GM21786 (cell line): ENCODE data around the gene AGPAT3.

ENCODE experiments used
- ATAC-seq: cut with Tn5 transposase; IDR thresholded peaks from one replicate; pipeline ENCODE4 v1.9.1; 2021; ENCODE audit not compliant: unreplicated experiment

AGPAT3 gene

DNA sequence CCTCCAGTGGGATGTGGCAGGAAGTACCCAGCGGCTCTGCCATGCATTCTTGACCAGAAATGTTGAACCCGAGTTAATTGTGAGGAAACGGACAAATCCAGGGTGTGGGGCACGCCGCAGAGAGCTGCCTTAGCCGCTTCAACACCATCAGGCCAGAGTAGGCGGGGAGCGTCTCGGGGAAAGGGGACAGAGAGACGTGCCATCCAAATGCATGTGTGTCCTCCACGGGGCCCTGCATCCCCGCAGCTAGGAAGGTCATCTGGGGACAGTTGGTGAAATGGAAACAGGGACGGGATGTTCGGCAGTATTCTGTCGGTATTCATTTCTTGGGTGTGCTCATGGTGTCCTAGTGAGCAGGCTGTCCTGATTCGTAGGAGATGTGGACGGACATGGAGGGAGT is 88.0 kb downstream of the AGPAT3 start:
- no peak for ATAC-seq

DNA sequence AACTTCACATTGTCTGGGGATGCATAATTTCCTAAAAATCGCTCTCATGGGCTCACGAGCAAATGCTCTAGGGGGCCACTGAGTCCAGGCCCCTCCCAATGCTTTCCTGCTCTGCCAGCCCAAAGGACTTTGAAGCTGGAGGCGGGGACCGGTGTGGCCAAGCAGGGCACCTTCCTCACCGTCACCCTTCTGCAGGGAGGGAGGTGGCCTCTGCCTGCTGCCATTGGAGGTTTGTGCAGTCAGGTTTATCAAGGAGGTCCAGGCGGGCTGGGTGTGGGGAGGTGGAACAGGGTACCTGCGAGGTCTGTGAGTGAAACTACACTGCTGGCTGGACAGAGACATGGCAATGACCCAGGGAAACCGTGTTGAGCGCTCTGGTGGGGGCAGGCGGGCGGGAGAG is 89.0 kb downstream of the AGPAT3 start:
- ATAC-seq = no peak

GRCh38 chr21:43954896-43955295 is 89.9 kb downstream of the AGPAT3 start:
- no peak for ATAC-seq

DNA sequence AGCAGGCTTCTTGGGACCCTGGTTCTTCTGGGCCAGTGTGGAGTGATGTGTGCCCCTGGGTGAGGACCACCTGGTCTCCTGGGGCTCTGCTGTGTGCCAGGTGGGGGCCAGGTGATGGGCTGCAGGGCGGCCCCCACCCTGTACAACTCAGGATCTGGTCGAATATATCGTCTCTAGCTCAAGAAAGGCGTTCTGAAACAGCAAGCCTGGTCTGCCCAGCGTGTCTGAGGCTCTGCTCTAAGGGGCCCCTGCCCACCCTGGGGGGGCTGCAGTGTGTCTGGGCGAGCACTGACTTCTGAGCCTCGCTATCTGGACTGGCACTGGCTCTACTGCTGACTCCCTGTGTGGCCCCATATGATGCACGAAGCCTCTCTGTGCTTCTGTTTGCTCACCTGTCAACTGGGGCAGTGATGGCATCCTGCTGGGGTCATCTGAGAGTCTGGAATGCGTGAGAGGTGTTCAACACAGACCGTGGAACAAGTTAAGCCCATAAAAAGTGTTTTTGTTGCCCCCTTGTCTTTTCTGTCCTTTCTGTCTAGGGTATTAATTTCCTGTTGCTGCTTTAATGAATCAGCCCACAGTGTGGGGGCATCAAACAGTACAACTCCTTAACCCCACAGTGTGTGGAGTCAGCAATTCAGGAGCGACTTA is 91.1 kb downstream of the AGPAT3 start:
- no peak for ATAC-seq

GRCh38 chr21:43956670-43957035 is 91.6 kb downstream of the AGPAT3 start:
- no peak for ATAC-seq

DNA sequence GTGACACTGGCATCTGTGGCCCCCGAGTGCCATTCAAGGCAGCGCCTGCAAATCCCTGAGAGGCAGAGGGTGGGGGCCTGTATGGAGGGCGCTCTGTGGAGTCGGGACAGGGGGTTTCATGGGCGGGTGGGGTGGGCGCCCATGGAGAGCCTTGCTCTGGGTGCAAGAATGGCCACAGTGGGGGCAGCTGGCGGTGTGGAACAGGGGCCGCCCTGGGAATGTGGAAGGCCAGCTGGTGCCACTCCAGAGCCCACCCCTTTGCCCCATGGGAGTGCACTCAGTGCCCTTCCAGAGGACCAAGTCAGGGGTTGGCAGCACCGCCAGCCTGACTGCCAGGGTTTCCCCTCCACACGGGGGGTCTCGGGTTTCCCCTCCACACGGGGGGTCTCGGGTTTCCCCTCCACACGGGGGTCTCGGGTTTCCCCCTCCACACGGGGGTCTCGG is 92.1 kb downstream of the AGPAT3 start:
- no peak for ATAC-seq

- peak; percentile 58 for ATAC-seq
Observed at GRCh38 chr21:43957611-43958362, 92.8 kb downstream of the AGPAT3 start.

DNA sequence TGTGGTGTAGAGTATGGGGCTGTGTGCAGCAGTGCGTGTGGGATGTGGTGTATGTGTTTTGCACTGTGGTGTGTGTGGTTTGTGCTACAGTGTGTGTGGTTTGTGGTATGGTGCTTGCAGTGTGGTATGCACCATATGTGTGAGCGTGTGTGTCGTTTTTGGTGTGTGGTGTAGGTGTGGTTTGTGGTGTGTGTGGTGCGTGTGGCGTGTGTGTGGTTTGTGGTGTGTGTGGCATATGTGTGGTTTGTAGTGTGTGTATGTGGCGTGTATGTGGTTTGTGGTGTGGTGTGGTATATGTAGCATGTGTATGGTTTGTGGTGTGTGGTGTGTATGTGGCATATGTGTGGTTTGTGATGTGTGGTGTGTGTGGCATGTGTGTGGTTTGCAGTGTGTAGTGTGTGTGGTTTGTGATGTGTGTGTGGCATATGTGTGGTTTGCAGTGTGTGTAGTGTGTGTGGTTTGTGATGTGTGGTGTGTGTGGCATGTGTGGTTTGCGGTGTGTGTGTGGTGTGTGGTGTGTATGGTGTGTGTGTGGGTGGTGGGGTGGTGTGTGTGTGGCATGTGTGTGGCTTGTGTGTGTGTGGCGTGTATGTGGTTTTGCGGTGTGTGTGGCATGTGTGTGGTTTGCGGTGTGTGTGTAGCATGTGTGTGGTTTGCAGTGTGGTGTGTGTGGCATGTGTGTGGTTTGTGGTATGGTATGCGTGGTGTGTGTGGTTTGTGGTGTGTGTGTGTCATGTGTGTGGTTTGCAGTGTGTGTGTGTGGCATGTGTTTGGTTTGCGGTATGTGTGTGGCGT is 93.5 kb downstream of the AGPAT3 start:
- no peak for ATAC-seq

GRCh38 chr21:43959231-43960116 is 94.5 kb downstream of the AGPAT3 start:
- no peak for ATAC-seq

DNA sequence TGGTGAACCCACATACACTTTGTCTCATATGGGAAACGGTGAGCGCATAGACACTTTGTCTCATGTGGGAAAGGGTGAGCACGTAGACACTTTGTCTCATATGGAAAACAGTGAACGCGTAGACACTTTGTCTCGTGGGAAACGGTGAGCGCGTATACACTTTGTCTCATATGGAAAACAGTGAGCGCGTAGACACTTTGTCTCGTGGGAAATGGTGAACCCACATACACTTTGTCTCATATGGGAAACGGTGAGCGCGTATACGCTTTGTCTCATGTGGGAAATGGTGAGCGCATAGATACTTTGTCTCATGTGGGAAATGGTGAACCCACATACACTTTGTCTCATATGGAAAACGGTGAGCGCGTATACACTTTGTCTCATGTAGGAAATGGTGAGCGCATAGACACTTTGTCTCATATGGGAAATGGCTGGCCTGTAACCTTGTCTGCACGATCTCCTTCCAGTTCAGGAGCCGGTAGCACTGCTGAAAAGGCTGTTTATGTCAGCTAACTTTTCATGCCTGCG is 96.4 kb downstream of the AGPAT3 start:
- ATAC-seq = no peak

DNA sequence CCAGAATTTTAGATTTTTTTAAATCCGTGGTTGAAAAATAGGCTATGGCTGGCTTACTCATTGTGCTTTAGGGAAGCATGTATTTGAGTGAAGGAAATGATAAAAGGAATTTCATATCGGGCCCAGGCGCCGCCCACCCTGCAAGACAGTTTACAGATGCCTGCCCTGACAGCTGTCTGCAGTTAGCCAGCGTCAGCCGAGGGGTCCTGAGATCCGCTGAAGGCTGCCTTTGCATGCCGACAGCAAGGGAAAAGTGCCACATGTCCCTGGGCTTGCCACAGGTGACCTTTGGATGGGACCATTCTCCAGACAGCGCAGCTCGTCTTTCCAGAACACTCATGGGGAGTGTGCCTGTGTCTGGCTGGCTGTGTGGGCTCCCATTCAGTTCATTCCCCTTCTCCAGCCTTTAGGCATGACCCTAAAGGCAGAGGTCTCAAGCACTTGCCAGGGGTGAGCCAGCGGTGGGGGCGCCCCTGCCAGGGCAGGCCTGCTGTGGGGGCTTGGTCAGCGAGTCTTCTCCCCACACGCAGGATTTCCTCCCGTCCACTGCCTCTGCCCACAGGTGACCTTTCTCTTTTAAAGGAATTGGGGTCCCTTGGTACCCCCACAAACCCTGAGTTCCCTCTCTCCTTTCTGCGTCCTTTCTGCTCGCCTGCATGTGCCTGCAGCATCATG is 101.0 kb downstream of the AGPAT3 start:
- ATAC-seq = no peak

DNA sequence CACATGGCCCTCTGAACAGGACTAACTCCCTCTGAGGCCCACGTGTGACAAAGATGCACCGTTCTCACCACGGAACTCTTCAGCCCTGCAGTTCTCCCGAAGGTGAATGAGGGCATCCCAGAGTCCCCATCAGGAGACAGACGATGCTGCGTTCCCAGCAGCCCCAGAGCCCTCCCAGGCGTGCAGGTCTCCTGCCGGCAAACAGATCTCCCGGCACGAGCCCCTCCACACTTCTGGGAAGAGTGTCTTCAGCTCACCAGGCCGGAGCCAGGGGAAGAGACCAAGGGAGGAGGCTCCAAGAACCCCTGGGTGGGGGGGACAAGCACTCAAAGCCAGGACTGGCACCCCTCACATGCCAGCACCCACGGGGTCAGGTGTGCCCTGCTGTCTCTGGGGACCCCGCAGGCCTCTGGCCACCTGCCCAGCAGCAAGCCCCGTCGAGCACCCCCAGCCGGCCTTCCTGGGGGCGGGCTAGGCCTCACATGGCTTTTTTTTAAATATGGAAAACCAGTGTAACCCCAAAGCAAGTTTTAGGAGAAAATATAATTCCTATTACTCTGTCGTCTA is 102.0 kb downstream of the AGPAT3 start:
- ATAC-seq = no peak

DNA sequence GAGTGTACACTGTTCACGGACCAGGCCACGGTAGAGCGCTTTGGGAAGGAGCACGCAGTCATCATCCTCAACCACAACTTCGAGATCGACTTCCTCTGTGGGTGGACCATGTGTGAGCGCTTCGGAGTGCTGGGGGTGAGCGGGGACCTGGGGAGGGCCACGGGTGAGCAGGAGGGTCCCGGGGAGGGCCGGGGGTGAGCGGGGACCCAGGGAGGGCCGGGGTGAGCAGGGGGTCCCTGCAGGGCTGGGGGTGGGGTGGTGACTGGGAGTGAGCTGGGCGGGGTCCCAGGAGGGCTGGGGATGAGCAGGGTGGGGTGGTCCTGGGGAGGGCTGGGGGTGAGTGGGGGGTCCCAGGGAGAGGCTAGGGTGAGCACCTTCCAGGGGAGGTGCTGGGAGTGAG is 103.0 kb downstream of the AGPAT3 start:
- ATAC-seq = no peak

GRCh38 chr21:43968410-43969114 is 103.5 kb downstream of the AGPAT3 start:
- no peak for ATAC-seq

GRCh38 chr21:43969115-43969444 is 104.1 kb downstream of the AGPAT3 start:
- no peak for ATAC-seq

- ATAC-seq = no peak
Observed at GRCh38 chr21:43970551-43970950, 105.5 kb downstream of the AGPAT3 start.

- no peak for ATAC-seq
Observed at GRCh38 chr21:43971201-43971991, 106.4 kb downstream of the AGPAT3 start.

GRCh38 chr21:43971992-43972255 is 106.9 kb downstream of the AGPAT3 start:
- ATAC-seq = no peak
